Lower lobe of right lung (tissue), 2 donors: ENCODE data around the gene FOXP1. TPM values are rescaled to one million over a fixed set of nuclear protein-coding genes. Genes with fewer than 3 reads are reported as not detected.

Experiments
- ATAC-seq, 2 donors: fragments of 200-7000 bp; cut with Tn5 transposase; one replicate each; pipeline ENCODE4 v1.9.1; 2020 to 2022; ENCODE audit warnings: mild to moderate bottlenecking in 2 of 2, moderate library complexity in 2 of 2
- DNase-seq: peaks from one replicate; pipeline ENCODE4 v3.0.0-alpha.2; 2020
- H3K27ac ChIP-seq: fragments of 200-600 bp; one replicate; pipeline ENCODE4 v1.8.0; 2022
- H3K27me3 ChIP-seq: fragments of 200-600 bp; one replicate; pipeline ENCODE4 v1.8.0; 2022; ENCODE audit warnings: low read depth
- H3K36me3 ChIP-seq: fragments of 200-600 bp; one replicate; pipeline ENCODE4 v1.8.0; 2022; ENCODE audit warnings: mild to moderate bottlenecking
- H3K4me1 ChIP-seq: fragments of 200-600 bp; one replicate; pipeline ENCODE4 v1.8.0; 2022
- H3K4me3 ChIP-seq: fragments of 200-600 bp; one replicate; pipeline ENCODE4 v1.8.0; 2022; ENCODE audit warnings: mild to moderate bottlenecking
- H3K9me3 ChIP-seq: fragments of 200-600 bp; one replicate; pipeline ENCODE4 v1.8.0; 2022
- intact Hi-C: fragments of 100-400 bp; cut with DNase I; formaldehyde crosslinking; loops from one replicate; pipeline ENCODE4 v1.11.0; 2022
- total RNA-seq: library from RNA; stranded (reverse); fragmentation: NEBNext Ultra II Directional; extraction: Animal tissue kit (Norgen Biotek cat#: 25700); gene quantifications from one replicate; pipeline ENCODE4 v1.2.1, GENCODE V29; 2021
- TF ChIP-seq, protein P1 (sequence below): fragments of 200-600 bp; IDR thresholded peaks from one replicate; pipeline ENCODE4 v1.8.0; 2022; ENCODE audit warnings: antibody characterized with exemption, mild to moderate bottlenecking
- donor health status: DM: no; HTN: yes; CAD: no; lungs with severe emphysema.

The FOXP1 gene
- total RNA-seq, 1 donor from 2014 or later = 138 TPM

DNA sequence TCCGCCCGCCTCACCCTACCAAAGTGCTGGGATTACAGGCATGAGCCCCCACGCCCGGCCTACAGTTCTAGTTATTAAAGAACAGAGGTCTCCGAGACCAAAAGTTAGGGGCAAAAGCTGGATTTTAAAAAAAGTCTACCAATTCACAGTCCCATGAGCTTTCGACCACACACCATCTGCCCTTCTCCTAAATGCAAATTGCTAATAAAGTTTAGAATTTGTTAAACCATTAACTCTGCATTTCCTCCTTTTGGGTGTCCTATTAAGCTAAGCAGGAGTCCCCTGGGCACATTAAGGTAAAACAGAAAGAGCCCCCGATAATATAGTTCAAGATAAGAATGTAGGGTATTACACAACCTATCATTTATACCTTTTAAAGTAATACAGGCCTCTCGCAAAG is 322.7 kb downstream of the FOXP1 start:
- Histone ChIP-seq H3K27ac (no peak overlapping the region), H3K4me1 (peaks cover 11% of the 10 kb centered on the region), H3K4me3 (no peak overlapping the region), H3K36me3 (no peaks in the 10 kb centered on the region), H3K9me3 (no peaks in the 10 kb centered on the region), H3K27me3 (no peaks in the 10 kb centered on the region)
- TF ChIP-seq, protein P1, sequence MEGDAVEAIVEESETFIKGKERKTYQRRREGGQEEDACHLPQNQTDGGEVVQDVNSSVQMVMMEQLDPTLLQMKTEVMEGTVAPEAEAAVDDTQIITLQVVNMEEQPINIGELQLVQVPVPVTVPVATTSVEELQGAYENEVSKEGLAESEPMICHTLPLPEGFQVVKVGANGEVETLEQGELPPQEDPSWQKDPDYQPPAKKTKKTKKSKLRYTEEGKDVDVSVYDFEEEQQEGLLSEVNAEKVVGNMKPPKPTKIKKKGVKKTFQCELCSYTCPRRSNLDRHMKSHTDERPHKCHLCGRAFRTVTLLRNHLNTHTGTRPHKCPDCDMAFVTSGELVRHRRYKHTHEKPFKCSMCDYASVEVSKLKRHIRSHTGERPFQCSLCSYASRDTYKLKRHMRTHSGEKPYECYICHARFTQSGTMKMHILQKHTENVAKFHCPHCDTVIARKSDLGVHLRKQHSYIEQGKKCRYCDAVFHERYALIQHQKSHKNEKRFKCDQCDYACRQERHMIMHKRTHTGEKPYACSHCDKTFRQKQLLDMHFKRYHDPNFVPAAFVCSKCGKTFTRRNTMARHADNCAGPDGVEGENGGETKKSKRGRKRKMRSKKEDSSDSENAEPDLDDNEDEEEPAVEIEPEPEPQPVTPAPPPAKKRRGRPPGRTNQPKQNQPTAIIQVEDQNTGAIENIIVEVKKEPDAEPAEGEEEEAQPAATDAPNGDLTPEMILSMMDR = no peak
- DNase-seq (no peak), ATAC-seq (no peak)
- intact Hi-C loops = no loop called here

DNA sequence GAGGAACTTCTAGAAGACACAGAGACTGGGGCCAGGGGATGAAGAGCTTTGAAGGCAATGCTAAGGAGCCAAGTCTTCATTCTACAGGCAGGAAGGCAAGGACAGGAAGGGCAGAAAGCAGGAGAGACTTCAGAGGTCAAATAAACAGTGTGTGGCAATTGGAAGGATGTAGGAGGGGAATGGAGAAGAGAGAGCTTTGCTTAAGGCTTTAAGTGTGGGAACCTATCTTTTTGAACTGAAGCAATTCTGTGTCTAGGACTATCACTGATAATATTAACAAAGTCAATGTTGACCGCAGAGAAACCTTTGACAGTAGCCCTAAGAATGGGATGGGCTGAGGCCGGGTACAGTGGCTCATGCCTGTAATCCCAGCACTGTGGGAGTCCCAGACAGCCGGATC is 325.0 kb downstream of the FOXP1 start:
- no peak overlapping the region for H3K4me3 ChIP-seq
- no peaks in the 10 kb centered on the region for H3K9me3 ChIP-seq
- no peaks in the 10 kb centered on the region for H3K27me3 ChIP-seq
- peaks cover 11% of the 10 kb centered on the region for H3K4me1 ChIP-seq
- DNase-seq = no peak
- intact Hi-C loops = no loop called here
- H3K27ac ChIP-seq = no peak overlapping the region
- no peak for ATAC-seq
- no peaks in the 10 kb centered on the region for H3K36me3 ChIP-seq
- TF ChIP-seq, protein P1 = no peak

DNA sequence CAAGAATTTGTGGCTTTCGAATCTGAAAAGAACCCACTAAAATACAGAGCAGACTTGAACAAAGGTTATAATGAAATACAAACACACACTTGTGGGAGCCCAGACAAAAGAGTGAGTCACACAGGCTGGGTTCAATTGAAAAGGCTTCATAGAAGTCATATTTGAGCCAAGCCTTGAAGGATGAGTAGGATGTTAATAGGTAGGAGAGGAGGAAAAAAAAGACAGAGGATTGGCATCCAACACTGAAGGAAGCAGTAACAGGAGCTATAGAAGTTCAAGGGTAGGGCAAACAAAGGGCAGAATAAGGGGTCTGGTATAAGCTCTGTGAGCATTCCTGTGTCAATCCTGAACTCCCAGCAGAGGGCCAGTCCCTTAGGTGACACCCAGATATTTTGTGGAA is 325.4 kb downstream of the FOXP1 start:
- no peaks in the 10 kb centered on the region for H3K27me3 ChIP-seq
- ATAC-seq = no peak
- no peak for DNase-seq
- TF ChIP-seq, protein P1 = no peak
- H3K4me3 ChIP-seq = no peak overlapping the region
- H3K27ac ChIP-seq = no peak overlapping the region
- H3K36me3 ChIP-seq = no peaks in the 10 kb centered on the region
- intact Hi-C loops = no loop called here
- peaks cover 11% of the 10 kb centered on the region for H3K4me1 ChIP-seq
- H3K9me3 ChIP-seq = no peaks in the 10 kb centered on the region

DNA sequence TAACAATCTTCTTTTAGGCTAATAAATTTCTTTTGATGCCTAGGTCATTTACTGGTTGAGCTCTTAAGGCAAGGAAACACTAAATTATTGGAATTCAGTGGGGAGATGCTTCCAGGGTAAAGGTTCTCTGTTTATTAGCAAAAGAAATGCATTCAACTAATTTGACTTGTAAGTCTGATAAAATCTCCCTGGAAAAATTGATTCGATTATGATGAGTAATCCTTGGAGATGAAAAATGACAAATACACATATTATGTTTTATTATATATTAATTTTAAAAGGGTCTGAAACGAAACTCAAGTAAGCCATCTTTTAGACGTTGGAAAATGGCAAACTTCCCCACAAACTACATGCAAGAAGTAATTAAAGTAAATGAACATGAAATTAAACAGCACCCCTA is 328.0 kb downstream of the FOXP1 start:
- no peaks in the 10 kb centered on the region for H3K36me3 ChIP-seq
- no peak overlapping the region for H3K4me3 ChIP-seq
- H3K4me1 ChIP-seq = peaks cover 19% of the 10 kb centered on the region
- H3K9me3 ChIP-seq = no peaks in the 10 kb centered on the region
- TF ChIP-seq, protein P1 = no peak
- DNase-seq (no peak), ATAC-seq (no peak)
- intact Hi-C loops = no loop called here
- H3K27me3 ChIP-seq = no peaks in the 10 kb centered on the region
- H3K27ac ChIP-seq = peak overlapping the region; percentile 2

DNA sequence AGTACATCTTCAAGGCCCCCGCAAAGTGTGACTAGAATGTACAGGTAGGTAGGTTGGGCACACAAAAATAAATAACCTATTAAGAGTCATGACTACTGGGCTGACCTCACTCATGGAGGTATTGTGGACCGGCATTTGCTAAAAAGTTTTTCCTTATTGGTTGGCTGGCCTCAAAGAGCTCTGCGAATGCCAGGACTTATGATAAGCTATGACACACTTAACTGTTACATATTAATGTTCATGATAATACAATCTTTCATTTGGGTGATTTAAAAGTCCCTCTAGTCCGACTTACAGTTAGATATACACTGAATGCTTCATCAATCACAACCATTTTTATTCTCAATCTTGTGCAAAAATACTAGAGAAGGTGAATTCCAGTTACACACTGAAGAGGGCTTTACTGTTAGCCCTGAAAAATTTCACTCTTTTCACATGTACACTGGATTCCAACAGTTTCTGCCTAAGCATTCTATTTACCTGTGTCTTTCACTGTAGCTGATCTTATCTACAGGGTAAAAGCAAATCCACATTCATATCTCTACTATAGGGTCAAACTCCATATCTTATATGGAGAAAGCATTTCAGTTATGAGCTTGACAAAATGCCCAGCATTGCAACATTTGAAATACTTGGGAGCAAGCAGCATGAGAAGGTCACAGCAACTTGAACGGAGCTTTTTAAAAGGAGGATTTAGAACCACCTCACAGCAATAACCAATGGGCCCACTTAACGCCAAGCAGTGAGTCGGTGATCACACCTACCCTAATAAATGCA is 329.1 kb downstream of the FOXP1 start:
- intact Hi-C loops = no loop called here
- Histone ChIP-seq H3K27ac (peak overlapping the region; percentile 2), H3K4me3 (no peak overlapping the region), H3K4me1 (peaks cover 28% of the 10 kb centered on the region), H3K9me3 (no peaks in the 10 kb centered on the region), H3K36me3 (no peaks in the 10 kb centered on the region), H3K27me3 (no peaks in the 10 kb centered on the region)
- TF ChIP-seq, protein P1 = no peak
- ATAC-seq (peak; percentile 60 to 77), DNase-seq (no peak)
